ENCODE results near the gene ASTL.

DNA sequence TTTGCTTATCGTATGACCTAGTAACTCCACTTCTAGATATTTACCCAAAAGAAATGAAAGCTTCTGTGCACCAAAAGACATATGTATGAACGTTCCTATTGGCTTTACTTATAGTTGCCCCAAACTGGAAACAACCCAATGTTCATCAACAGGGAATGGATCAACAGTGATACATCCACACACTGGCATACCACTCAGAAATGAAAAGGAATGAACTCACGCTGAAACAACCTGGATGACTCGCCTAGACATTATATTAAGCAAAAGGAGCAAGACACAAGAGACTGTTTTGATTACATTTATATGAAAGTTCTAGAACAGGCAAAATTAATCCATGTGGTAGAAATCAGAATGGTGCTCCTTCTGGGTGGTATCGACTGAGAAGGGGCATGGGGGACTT lies 40.9 kb downstream of the ASTL start:
- TF ChIP-seq, protein P1, sequence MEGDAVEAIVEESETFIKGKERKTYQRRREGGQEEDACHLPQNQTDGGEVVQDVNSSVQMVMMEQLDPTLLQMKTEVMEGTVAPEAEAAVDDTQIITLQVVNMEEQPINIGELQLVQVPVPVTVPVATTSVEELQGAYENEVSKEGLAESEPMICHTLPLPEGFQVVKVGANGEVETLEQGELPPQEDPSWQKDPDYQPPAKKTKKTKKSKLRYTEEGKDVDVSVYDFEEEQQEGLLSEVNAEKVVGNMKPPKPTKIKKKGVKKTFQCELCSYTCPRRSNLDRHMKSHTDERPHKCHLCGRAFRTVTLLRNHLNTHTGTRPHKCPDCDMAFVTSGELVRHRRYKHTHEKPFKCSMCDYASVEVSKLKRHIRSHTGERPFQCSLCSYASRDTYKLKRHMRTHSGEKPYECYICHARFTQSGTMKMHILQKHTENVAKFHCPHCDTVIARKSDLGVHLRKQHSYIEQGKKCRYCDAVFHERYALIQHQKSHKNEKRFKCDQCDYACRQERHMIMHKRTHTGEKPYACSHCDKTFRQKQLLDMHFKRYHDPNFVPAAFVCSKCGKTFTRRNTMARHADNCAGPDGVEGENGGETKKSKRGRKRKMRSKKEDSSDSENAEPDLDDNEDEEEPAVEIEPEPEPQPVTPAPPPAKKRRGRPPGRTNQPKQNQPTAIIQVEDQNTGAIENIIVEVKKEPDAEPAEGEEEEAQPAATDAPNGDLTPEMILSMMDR (IDR thresholded peaks at IDR 0.05; ENCODE audit: low read length): no peak
- TF ChIP-seq EZH2phosphoT487 (IDR thresholded peaks at IDR 0.05; ENCODE audit: low read length) (no peak), EZH2 (optimal IDR thresholded peaks at IDR 0.05; ENCODE audit: low read depth, low read length) (no peak)
